Activated naive CD4-positive, alpha-beta T cell treated with anti-CD3 and anti-CD28 coated beads, Interleukin-2, amount 50 U/mL, for 72 hours (primary cell): ENCODE results near the gene KRT31. TPM values are rescaled to one million over a fixed set of nuclear protein-coding genes. Genes with fewer than 3 reads are reported as not detected.
"Not testable (repeated sequence)": the region's sequence is repeated elsewhere in the genome, so short reads cannot be mapped to it uniquely, and the experiment has no call there.

ENCODE experiments used
- ATAC-seq, 2 donors: fragments of 150-1000 bp; cut with Tn5 transposase; 2 replicates each; pipeline ENCODE4 v1.10.0; 2021; ENCODE audit warnings: mild to moderate bottlenecking in 2 of 2, moderate library complexity in 2 of 2
- DNase-seq, 2 donors: peaks; one replicate each; pipeline ENCODE4 v3.0.0; 2021 to 2022; ENCODE audit warnings: low spot score in 2 of 2
- H3K27ac Mint-ChIP-seq, 2 donors: one replicate each; pipeline ENCODE4 v1.8.0; 2022; ENCODE audit warnings: mild to moderate bottlenecking in 2 of 2, mixed read lengths in 2 of 2
- H3K36me3 Mint-ChIP-seq, 2 donors: one replicate each; pipeline ENCODE4 v1.8.0; 2022; ENCODE audit warnings: mixed read lengths in 2 of 2
- H3K9me3 Mint-ChIP-seq, 2 donors: one replicate each; pipeline ENCODE4 v1.8.0; 2022; ENCODE audit warnings: mixed read lengths in 2 of 2
- total RNA-seq, 2 donors: library from RNA; stranded (reverse); gene quantifications; one replicate each; pipeline ENCODE4 v1.2.3, GENCODE V29; 2022

KRT31 gene
- total RNA-seq, 2 donors from 2014 or later: not detected

GRCh38 chr17:41403404-41404023, 6.1 kb upstream of the KRT31 start:
- peaks cover 0 to 11% of the 10 kb centered on the region in 2 donors for H3K36me3 Mint-ChIP-seq
- H3K9me3 Mint-ChIP-seq: peaks cover 0 to 5% of the 10 kb centered on the region in 2 donors
- ATAC-seq (peak in 1 of 2 donors; percentile 58), DNase-seq (peak in 1 of 2 donors; percentile 15)
- H3K27ac Mint-ChIP-seq: peak overlapping the region; percentile 63 to 75

GRCh38 chr17:41402161-41402560, 4.8 kb upstream of the KRT31 start:
- Mint-ChIP-seq H3K27ac (peak overlapping the region; percentile 75 to 89), H3K36me3 (peaks cover 0 to 11% of the 10 kb centered on the region in 2 donors), H3K9me3 (peaks cover 0 to 5% of the 10 kb centered on the region in 2 donors)
- DNase-seq (no peak), ATAC-seq (no peak)

- DNase-seq (no peak), ATAC-seq (no peak)
- Mint-ChIP-seq H3K36me3 (no peaks in the 10 kb centered on the region), H3K27ac (no peak overlapping the region), H3K9me3 (no peaks in the 10 kb centered on the region)
Observed at GRCh38 chr17:41396340-41396739, 1.1 kb downstream of the KRT31 start.

- Mint-ChIP-seq H3K36me3 (no peaks in the 10 kb centered on the region), H3K27ac (no peak overlapping the region), H3K9me3 (no peaks in the 10 kb centered on the region)
- ATAC-seq (no peak), DNase-seq (no peak)
Observed at GRCh38 chr17:41395611-41396010, 1.8 kb downstream of the KRT31 start.

- H3K36me3 Mint-ChIP-seq, ATAC-seq, H3K27ac Mint-ChIP-seq, DNase-seq, H3K9me3 Mint-ChIP-seq: not testable (repeated sequence)
Observed at GRCh38 chr17:41395044-41395443, 2.4 kb downstream of the KRT31 start.

GRCh38 chr17:41394254-41394996, 3.0 kb downstream of the KRT31 start:
- H3K27ac Mint-ChIP-seq: no peak overlapping the region
- no peak for DNase-seq
- no peaks in the 10 kb centered on the region for H3K36me3 Mint-ChIP-seq
- no peaks in the 10 kb centered on the region for H3K9me3 Mint-ChIP-seq
- no peak for ATAC-seq

GRCh38 chr17:41393826-41394225, 3.6 kb downstream of the KRT31 start:
- ATAC-seq: no peak
- Mint-ChIP-seq H3K27ac (no peak overlapping the region), H3K9me3 (no peaks in the 10 kb centered on the region)

GRCh38 chr17:41393294-41393693, 4.1 kb downstream of the KRT31 start:
- DNase-seq (no peak), ATAC-seq (no peak)
- H3K27ac Mint-ChIP-seq: no peak overlapping the region
- no peaks in the 10 kb centered on the region for H3K36me3 Mint-ChIP-seq
- H3K9me3 Mint-ChIP-seq: peaks cover 0 to 4% of the 10 kb centered on the region in 2 donors

More at GRCh38 chr17:41393826-41394225, 3.6 kb downstream of the KRT31 start:
- DNase-seq: no peak
- H3K36me3 Mint-ChIP-seq: no peaks in the 10 kb centered on the region

- no peak for ATAC-seq
- Mint-ChIP-seq H3K36me3 (peaks cover 0 to 4% of the 10 kb centered on the region in 2 donors), H3K27ac (no peak overlapping the region), H3K9me3 (peaks cover 0 to 9% of the 10 kb centered on the region in 2 donors)
- no peak for DNase-seq
Observed at GRCh38 chr17:41392278-41392677, 5.1 kb downstream of the KRT31 start.

- H3K27ac Mint-ChIP-seq: no peak overlapping the region
- ATAC-seq (no peak), DNase-seq (no peak)
- peaks cover 3 to 13% of the 10 kb centered on the region in 2 donors for H3K9me3 Mint-ChIP-seq
- peaks cover 3 to 10% of the 10 kb centered on the region in 2 donors for H3K36me3 Mint-ChIP-seq
Observed at GRCh38 chr17:41391535-41391934, 5.9 kb downstream of the KRT31 start.

GRCh38 chr17:41390411-41390938, 6.9 kb downstream of the KRT31 start:
- no peak for ATAC-seq
- Mint-ChIP-seq H3K27ac (no peak overlapping the region), H3K9me3 (peaks cover 7 to 17% of the 10 kb centered on the region in 2 donors), H3K36me3 (peaks cover 7 to 14% of the 10 kb centered on the region in 2 donors)
- DNase-seq: no peak

- no peak for DNase-seq
- Mint-ChIP-seq H3K36me3 (peaks cover 7 to 14% of the 10 kb centered on the region in 2 donors), H3K9me3 (peaks cover 7 to 17% of the 10 kb centered on the region in 2 donors), H3K27ac (no peak overlapping the region)
- no peak for ATAC-seq
Observed at GRCh38 chr17:41387670-41388069, 9.7 kb downstream of the KRT31 start.

GRCh38 chr17:41386227-41386626, 11.2 kb downstream of the KRT31 start:
- Mint-ChIP-seq H3K9me3 (peaks cover 7 to 17% of the 10 kb centered on the region in 2 donors), H3K27ac (no peak overlapping the region), H3K36me3 (peaks cover 7 to 14% of the 10 kb centered on the region in 2 donors)
- DNase-seq: no peak
- no peak for ATAC-seq

GRCh38 chr17:41383690-41384089, 13.7 kb downstream of the KRT31 start:
- Mint-ChIP-seq H3K36me3 (peaks cover 7 to 14% of the 10 kb centered on the region in 2 donors), H3K9me3 (peaks cover 9 to 17% of the 10 kb centered on the region in 2 donors), H3K27ac (no peak overlapping the region)
- ATAC-seq: no peak
- DNase-seq: no peak

- ATAC-seq: no peak
- Mint-ChIP-seq H3K36me3 (peaks cover 7 to 11% of the 10 kb centered on the region in 2 donors), H3K9me3 (peaks cover 9 to 12% of the 10 kb centered on the region in 2 donors), H3K27ac (no peak overlapping the region)
- DNase-seq: no peak
Observed at GRCh38 chr17:41382394-41382793, 15.0 kb downstream of the KRT31 start.

- peaks cover 7 to 12% of the 10 kb centered on the region in 2 donors for H3K9me3 Mint-ChIP-seq
- not testable (repeated sequence) for DNase-seq, H3K27ac Mint-ChIP-seq, ATAC-seq, H3K36me3 Mint-ChIP-seq
Observed at GRCh38 chr17:41381943-41382342, 15.5 kb downstream of the KRT31 start, which contains the start of gene KRT34. TSS of gene KRT34 (minus strand) at chr17:41382306. CDS start at chr17:41382246, 60 bp downstream.

GRCh38 chr17:41380091-41380490, 17.3 kb downstream of the KRT31 start:
- DNase-seq, H3K27ac Mint-ChIP-seq, ATAC-seq, H3K9me3 Mint-ChIP-seq, H3K36me3 Mint-ChIP-seq: not testable (repeated sequence)
